ENCODE results near the gene SEC22A. TPM values are rescaled to one million over a fixed set of nuclear protein-coding genes. Genes with fewer than 3 reads are reported as not detected.

SEC22A gene
- total and polyA plus RNA-seq, 2 of the 13 experiments (the other 11 are each of a cell fraction or from before 2014, with no cell fraction given) = 14.1 to 17.3 TPM

GRCh38 chr3:123163141-123163540 is 38.6 kb upstream of the SEC22A start (continued):
- TF ChIP-seq ZNF383 (CRISPR knock-in tag; IDR thresholded peaks at IDR 0.05; ENCODE audit: borderline replicate concordance) = no peak
- TF ChIP-seq POLR2A (IDR thresholded peaks at IDR 0.05; ENCODE audit: insufficient read depth in 1 of 2, low read depth in 2 of 2, low read length in 2 of 2) = no peak
- TF ChIP-seq MTF2 (CRISPR knock-in tag; IDR thresholded peaks at IDR 0.05; ENCODE audit: borderline replicate concordance) = no peak

- ATAC-seq (no peak), FAIRE-seq (no peak), DNase-seq (ENCODE audit: low spot score) (no peak)
- Histone ChIP-seq H3K27me3 (ENCODE audit: control insufficient read depth in 1 of 2, insufficient read depth in 2 of 2, low read length in 2 of 2) (no peaks in the 10 kb centered on the region), H4K20me1 (ENCODE audit: insufficient read depth, low read length) (no peaks in the 10 kb centered on the region), H3K79me2 (ENCODE audit: insufficient read depth, low read length) (no peaks in the 10 kb centered on the region), H3K4me2 (ENCODE audit: low read depth, low read length) (no peak overlapping the region), H3K36me3 (replicated peaks in 1 of 2; ENCODE audit: control insufficient read depth in 1 of 2, insufficient read depth in 2 of 2, low read length in 2 of 2) (peaks cover 20 to 59% of the 10 kb centered on the region in 2 experiments), H3K27ac (ENCODE audit: extremely low read length, insufficient read depth, low read length) (no peak overlapping the region), H3K4me3 (replicated peaks in 1 of 3; ENCODE audit: insufficient read depth in 1 of 3, low read depth in 2 of 3, low read length in 3 of 3) (no peak overlapping the region), H3K4me1 (ENCODE audit: insufficient read depth, low read length) (peaks cover 14% of the 10 kb centered on the region), H2AFZ (ENCODE audit: low read length) (no peak overlapping the region), H3K9me3 (ENCODE audit: low read length) (no peaks in the 10 kb centered on the region), H3K9ac (ENCODE audit: insufficient read depth, low read depth, low read length) (no peak overlapping the region)
- CTCF ChIA-PET (ENCODE audit: low intra/inter-chr PET ratio, low total read pairs) = no interaction called here
- BruUV-seq (replicated peaks) = no TSS peak
- intact Hi-C loops (cut with micrococcal nuclease; ENCODE audit: unreplicated experiment) = no loop called here
- 93% methylated on average over 1 of the region's 1 CpG for WGBS (ENCODE audit: low lambda C conversion rate)
- no peak for TF ChIP-seq ZNF430 (CRISPR knock-in tag; IDR thresholded peaks at IDR 0.05)
- no peak for TF ChIP-seq ZNF225 (CRISPR knock-in tag; IDR thresholded peaks at IDR 0.05)
- no peak for TF ChIP-seq JUNB (CRISPR knock-in tag; IDR thresholded peaks at IDR 0.05; ENCODE audit: borderline replicate concordance)
- no peak for TF ChIP-seq MEIS2 (CRISPR knock-in tag; IDR thresholded peaks at IDR 0.05)
- no peak for TF ChIP-seq SOX13 (IDR thresholded peaks at IDR 0.05)
- no peak for TF ChIP-seq SOX13 (CRISPR knock-in tag; conservative IDR thresholded peaks at IDR 0.05 in 1 of 2, IDR thresholded peaks at IDR 0.05 in 1 of 2)
- TF ChIP-seq RFX3 (CRISPR knock-in tag; IDR thresholded peaks at IDR 0.05) = no peak
- no peak for TF ChIP-seq SPEN (CRISPR knock-in tag; IDR thresholded peaks at IDR 0.05; ENCODE audit: low read depth)
- no peak for TF ChIP-seq KMT2B (CRISPR knock-in tag; IDR thresholded peaks at IDR 0.05)
- TF ChIP-seq ZNF136 (CRISPR knock-in tag; IDR thresholded peaks at IDR 0.05; ENCODE audit: low read depth) = no peak
- no peak for TF ChIP-seq ZNF329 (CRISPR knock-in tag; IDR thresholded peaks at IDR 0.05; ENCODE audit: low read depth)
- TF ChIP-seq PRMT3 (CRISPR knock-in tag; IDR thresholded peaks at IDR 0.05; ENCODE audit: borderline replicate concordance, low read depth) = no peak
- TF ChIP-seq REXO4 (CRISPR knock-in tag; IDR thresholded peaks at IDR 0.05; ENCODE audit: borderline replicate concordance) = no peak
- no peak for TF ChIP-seq ZNF292 (CRISPR knock-in tag; IDR thresholded peaks at IDR 0.05; ENCODE audit: borderline replicate concordance, low read depth)
- no peak for TF ChIP-seq KDM1A (CRISPR knock-in tag; IDR thresholded peaks at IDR 0.05)
- in situ Hi-C loops (cut with HindIII; ENCODE audit: extremely low pct_ligation_motif_present, low pct_unique_long_range_greater_than_20kb) = no loop called here
- POLR2A ChIA-PET = no interaction called here
Observed at GRCh38 chr3:123165163-123165562, 36.6 kb upstream of the SEC22A start.
